Neural cell (in vitro differentiated cells): ENCODE measurements around the gene RFC2. TPM values are rescaled to one million over a fixed set of nuclear protein-coding genes. Genes with fewer than 3 reads are reported as not detected.

Experiments used
- H2AFZ ChIP-seq: fragments of 200-600, 300-800 bp; sonication (generic), shearing (Covaris generic); 2 replicates; pipeline ENCODE4 v1.6.0; 2014; ENCODE audit warnings: low read depth, mild to moderate bottlenecking, antibody characterized with exemption, low read length, moderate library complexity
- H3F3A ChIP-seq: fragments of 200-600 bp; shearing (Covaris generic); 2 replicates; pipeline ENCODE4 v1.6.1; 2016; ENCODE audit warnings: mild to moderate bottlenecking, moderate library complexity, mixed read lengths, antibody characterized with exemption, low read length; ENCODE audit not compliant: insufficient read depth, poor library complexity, severe bottlenecking
- H3K27ac ChIP-seq: fragments of 200-600, 300-800 bp; sonication (generic), shearing (Covaris generic); 2 replicates; pipeline ENCODE4 v1.5.1; 2014; ENCODE audit warnings: mild to moderate bottlenecking, low read length, moderate library complexity
- H3K27me3 ChIP-seq: fragments of 300-800, 200-600 bp; sonication (generic), shearing (Covaris generic); 2 replicates; pipeline ENCODE4 v1.6.0; 2014; ENCODE audit warnings: mild to moderate bottlenecking, low read depth, low read length, moderate library complexity; ENCODE audit not compliant: insufficient read depth
- H3K36me3 ChIP-seq: fragments of 300-800, 200-600 bp; sonication (generic), shearing (Covaris generic); 2 replicates; pipeline ENCODE4 v1.5.1; 2014; ENCODE audit warnings: mild to moderate bottlenecking, antibody characterized with exemption, low read length, moderate library complexity; ENCODE audit not compliant: insufficient read depth
- H3K4me2 ChIP-seq: fragments of 300-800, 200-600 bp; sonication (generic), shearing (Covaris generic); 2 replicates; pipeline ENCODE4 v1.6.0; 2014; ENCODE audit warnings: mild to moderate bottlenecking, low read length
- H3K4me3 ChIP-seq: fragments of 300-800, 200-600 bp; sonication (generic), shearing (Covaris generic); 2 replicates; pipeline ENCODE4 v1.5.1; 2014; ENCODE audit warnings: mild to moderate bottlenecking, low read length, moderate library complexity
- H3K79me2 ChIP-seq: fragments of 200-600 bp; shearing (Covaris generic); replicated peaks from 2 replicates; pipeline ENCODE4 v1.6.0; 2014; ENCODE audit warnings: mild to moderate bottlenecking, low read length, moderate library complexity; ENCODE audit not compliant: insufficient read depth
- H3K9ac ChIP-seq: fragments of 300-800, 200-600 bp; sonication (generic), shearing (Covaris generic); 2 replicates; pipeline ENCODE4 v1.6.1; 2016; ENCODE audit warnings: mild to moderate bottlenecking, low read length, mixed read lengths
- H3K9me2 ChIP-seq: fragments of 200-600 bp; shearing (Covaris generic); 2 replicates; pipeline ENCODE4 v1.6.1; 2016; ENCODE audit warnings: mild to moderate bottlenecking, low read length, mixed read lengths; ENCODE audit not compliant: insufficient read depth
- H3K9me3 ChIP-seq: fragments of 200-600, 300-800 bp; sonication (generic), shearing (Covaris generic); 2 replicates; pipeline ENCODE4 v1.6.1; 2016; ENCODE audit warnings: mild to moderate bottlenecking, mixed run types, low read length, moderate library complexity, mixed read lengths
- H4K20me1 ChIP-seq: fragments of 200-600 bp; shearing (Covaris generic); 2 replicates; pipeline ENCODE4 v1.6.1; 2016; ENCODE audit warnings: mild to moderate bottlenecking, mixed run types; ENCODE audit not compliant: insufficient read depth
- EP300 ChIP-seq: fragments of 450-650 bp; conservative IDR thresholded peaks from 2 replicates; pipeline ENCODE4 v1.6.1; 2014; ENCODE audit warnings: antibody characterized with exemption, mild to moderate bottlenecking, moderate library complexity; ENCODE audit not compliant: poor library complexity, severe bottlenecking
- EZH2 ChIP-seq: fragments of 200-600, 300-800 bp; shearing (Covaris generic), sonication (generic); IDR thresholded peaks from 2 replicates; pipeline ENCODE4 v1.6.1; 2014; ENCODE audit warnings: antibody characterized with exemption, low read length, borderline replicate concordance, mild to moderate bottlenecking; ENCODE audit not compliant: insufficient read depth, poor library complexity, severe bottlenecking
- MXI1 ChIP-seq: fragments of 450-650 bp; conservative IDR thresholded peaks from 2 replicates; pipeline ENCODE4 v1.6.1; 2014; ENCODE audit warnings: antibody characterized with exemption, mild to moderate bottlenecking; ENCODE audit not compliant: poor library complexity, severe bottlenecking
- POLR2AphosphoS5 ChIP-seq: IDR thresholded peaks from 2 replicates; pipeline ENCODE4 v1.6.1; 2012
- RAD21 ChIP-seq: fragments of 450-650 bp; conservative IDR thresholded peaks from 2 replicates; pipeline ENCODE4 v1.6.1; 2014; ENCODE audit warnings: antibody characterized with exemption, mild to moderate bottlenecking, moderate library complexity
- SMC3 ChIP-seq: fragments of 450-650 bp; conservative IDR thresholded peaks from 2 replicates; pipeline ENCODE4 v1.6.1; 2014; ENCODE audit warnings: antibody characterized with exemption, mild to moderate bottlenecking, moderate library complexity; ENCODE audit not compliant: poor library complexity
- TAF1 ChIP-seq: IDR thresholded peaks from 2 replicates; pipeline ENCODE4 v1.6.1; 2012; ENCODE audit warnings: low read depth
- polyA plus RNA-seq: library from polyadenylated mRNA; depleted of rRNA; stranded (reverse); fragments of >200 nt; gene quantifications from 2 replicates; pipeline ENCODE4 v1.2.3, GENCODE V29; 2014
- TF ChIP-seq, protein P1 (sequence below): fragments of 450-650 bp; IDR thresholded peaks from 2 replicates; pipeline ENCODE4 v1.5.1; 2014; ENCODE audit warnings: antibody characterized with exemption, mild to moderate bottlenecking, moderate library complexity; ENCODE audit not compliant: poor library complexity, severe bottlenecking
- TF ChIP-seq, protein P2 (sequence below): IDR thresholded peaks from 2 replicates; pipeline ENCODE4 v1.6.1; 2012; ENCODE audit warnings: borderline replicate concordance

Gene RFC2
- polyA plus RNA-seq, 1 donor from 2014 or later = 20.9 TPM

DNA sequence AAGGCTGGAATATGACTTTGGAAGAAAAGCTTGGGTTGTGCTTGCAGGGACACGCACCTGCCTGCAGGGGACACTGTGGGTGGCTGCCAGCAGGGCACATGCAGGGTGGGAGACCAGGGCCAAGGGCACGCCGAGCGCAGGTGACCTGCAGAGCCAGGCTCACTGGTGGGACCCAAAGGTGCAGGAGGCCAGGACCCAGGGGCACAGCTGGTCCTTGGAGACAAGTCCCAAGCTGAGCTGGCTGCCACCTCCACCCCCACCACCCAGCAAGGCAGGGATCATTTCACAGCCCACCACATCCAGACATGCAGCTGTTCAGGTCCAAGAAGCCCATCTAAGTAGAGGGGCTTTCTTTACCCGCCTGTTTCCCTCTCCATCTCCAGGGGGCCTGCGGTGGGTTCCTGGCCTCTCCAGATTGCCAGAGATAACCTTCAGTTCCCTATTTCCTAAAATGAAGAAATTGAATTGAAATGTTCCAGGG is 21.2 kb upstream of the RFC2 start:
- no peak overlapping the region for H3K4me3 ChIP-seq
- no peaks in the 10 kb centered on the region for H3K9me3 ChIP-seq
- no peak overlapping the region for H3K9ac ChIP-seq
- H3K27me3 ChIP-seq = no peaks in the 10 kb centered on the region
- H3K27ac ChIP-seq = no peak overlapping the region
- no peaks in the 10 kb centered on the region for H3F3A ChIP-seq
- H3K4me2 ChIP-seq = no peak overlapping the region
- no peak overlapping the region for H2AFZ ChIP-seq
- no peaks in the 10 kb centered on the region for H4K20me1 ChIP-seq
- no peaks in the 10 kb centered on the region for H3K36me3 ChIP-seq
- no peaks in the 10 kb centered on the region for H3K79me2 ChIP-seq
- H3K9me2 ChIP-seq = no peaks in the 10 kb centered on the region
- TF ChIP-seq SMC3 = no peak
- TF ChIP-seq, protein P1, sequence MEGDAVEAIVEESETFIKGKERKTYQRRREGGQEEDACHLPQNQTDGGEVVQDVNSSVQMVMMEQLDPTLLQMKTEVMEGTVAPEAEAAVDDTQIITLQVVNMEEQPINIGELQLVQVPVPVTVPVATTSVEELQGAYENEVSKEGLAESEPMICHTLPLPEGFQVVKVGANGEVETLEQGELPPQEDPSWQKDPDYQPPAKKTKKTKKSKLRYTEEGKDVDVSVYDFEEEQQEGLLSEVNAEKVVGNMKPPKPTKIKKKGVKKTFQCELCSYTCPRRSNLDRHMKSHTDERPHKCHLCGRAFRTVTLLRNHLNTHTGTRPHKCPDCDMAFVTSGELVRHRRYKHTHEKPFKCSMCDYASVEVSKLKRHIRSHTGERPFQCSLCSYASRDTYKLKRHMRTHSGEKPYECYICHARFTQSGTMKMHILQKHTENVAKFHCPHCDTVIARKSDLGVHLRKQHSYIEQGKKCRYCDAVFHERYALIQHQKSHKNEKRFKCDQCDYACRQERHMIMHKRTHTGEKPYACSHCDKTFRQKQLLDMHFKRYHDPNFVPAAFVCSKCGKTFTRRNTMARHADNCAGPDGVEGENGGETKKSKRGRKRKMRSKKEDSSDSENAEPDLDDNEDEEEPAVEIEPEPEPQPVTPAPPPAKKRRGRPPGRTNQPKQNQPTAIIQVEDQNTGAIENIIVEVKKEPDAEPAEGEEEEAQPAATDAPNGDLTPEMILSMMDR = peak; percentile 38

DNA sequence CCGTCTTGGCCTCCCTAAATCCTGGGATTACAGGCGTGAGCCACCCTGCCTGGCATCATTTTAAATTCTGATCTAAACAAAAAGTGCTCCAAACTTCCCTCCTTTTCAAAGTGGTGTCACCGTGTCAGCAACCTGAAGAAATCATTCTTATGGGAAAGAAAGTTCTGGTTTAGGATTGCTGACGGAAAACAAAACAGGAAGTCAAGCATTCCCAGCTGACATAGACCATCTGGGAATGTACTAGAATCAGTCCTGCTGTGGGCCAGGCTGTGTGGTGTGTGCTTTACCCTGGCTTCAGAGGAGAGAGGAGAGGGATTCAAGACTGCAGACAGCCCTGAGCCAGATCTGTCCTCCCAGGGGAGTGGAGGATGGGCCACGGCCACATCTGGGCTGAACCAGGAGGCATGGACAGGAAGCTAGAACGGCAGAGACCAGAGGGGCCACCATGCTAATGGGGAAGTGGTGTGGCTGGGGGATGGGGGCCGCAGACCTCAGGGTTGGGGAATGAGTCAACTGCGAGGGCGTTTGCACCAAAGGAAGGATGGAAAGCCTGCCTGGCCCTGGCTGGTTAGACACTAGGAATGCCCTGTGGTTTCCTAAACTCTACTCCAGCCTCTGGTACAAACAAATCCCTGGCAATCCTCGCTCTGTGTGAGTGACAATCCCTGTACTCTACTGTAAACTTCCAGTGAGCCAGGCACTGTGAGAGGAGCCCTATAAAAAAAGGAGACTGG is 18.3 kb upstream of the RFC2 start:
- H3K9me3 ChIP-seq = no peaks in the 10 kb centered on the region
- no peaks in the 10 kb centered on the region for H3F3A ChIP-seq
- no peak overlapping the region for H3K9ac ChIP-seq
- no peak overlapping the region for H3K4me2 ChIP-seq
- TF ChIP-seq RAD21 (no peak), TAF1 (no peak), POLR2AphosphoS5 (no peak), MXI1 (no peak), SMC3 (no peak), EZH2 (no peak), EP300 (no peak)
- TF ChIP-seq, protein P1 = no peak
- TF ChIP-seq, protein P2, sequence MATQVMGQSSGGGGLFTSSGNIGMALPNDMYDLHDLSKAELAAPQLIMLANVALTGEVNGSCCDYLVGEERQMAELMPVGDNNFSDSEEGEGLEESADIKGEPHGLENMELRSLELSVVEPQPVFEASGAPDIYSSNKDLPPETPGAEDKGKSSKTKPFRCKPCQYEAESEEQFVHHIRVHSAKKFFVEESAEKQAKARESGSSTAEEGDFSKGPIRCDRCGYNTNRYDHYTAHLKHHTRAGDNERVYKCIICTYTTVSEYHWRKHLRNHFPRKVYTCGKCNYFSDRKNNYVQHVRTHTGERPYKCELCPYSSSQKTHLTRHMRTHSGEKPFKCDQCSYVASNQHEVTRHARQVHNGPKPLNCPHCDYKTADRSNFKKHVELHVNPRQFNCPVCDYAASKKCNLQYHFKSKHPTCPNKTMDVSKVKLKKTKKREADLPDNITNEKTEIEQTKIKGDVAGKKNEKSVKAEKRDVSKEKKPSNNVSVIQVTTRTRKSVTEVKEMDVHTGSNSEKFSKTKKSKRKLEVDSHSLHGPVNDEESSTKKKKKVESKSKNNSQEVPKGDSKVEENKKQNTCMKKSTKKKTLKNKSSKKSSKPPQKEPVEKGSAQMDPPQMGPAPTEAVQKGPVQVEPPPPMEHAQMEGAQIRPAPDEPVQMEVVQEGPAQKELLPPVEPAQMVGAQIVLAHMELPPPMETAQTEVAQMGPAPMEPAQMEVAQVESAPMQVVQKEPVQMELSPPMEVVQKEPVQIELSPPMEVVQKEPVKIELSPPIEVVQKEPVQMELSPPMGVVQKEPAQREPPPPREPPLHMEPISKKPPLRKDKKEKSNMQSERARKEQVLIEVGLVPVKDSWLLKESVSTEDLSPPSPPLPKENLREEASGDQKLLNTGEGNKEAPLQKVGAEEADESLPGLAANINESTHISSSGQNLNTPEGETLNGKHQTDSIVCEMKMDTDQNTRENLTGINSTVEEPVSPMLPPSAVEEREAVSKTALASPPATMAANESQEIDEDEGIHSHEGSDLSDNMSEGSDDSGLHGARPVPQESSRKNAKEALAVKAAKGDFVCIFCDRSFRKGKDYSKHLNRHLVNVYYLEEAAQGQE = no peak
- no peaks in the 10 kb centered on the region for H3K27me3 ChIP-seq
- H3K36me3 ChIP-seq = no peaks in the 10 kb centered on the region
- H2AFZ ChIP-seq = no peak overlapping the region
- no peaks in the 10 kb centered on the region for H3K79me2 ChIP-seq
- no peak overlapping the region for H3K4me3 ChIP-seq
- no peak overlapping the region for H3K27ac ChIP-seq
- H4K20me1 ChIP-seq = no peaks in the 10 kb centered on the region
- no peaks in the 10 kb centered on the region for H3K9me2 ChIP-seq
